GM18867 (cell line): ENCODE results near the gene MAP4K4.
"Not testable (repeated sequence)": the region's sequence is repeated elsewhere in the genome, so short reads cannot be mapped to it uniquely, and the experiment has no call there.

Experiments used
- ATAC-seq: cut with Tn5 transposase; IDR thresholded peaks from one replicate; pipeline ENCODE4 v1.9.1; 2021; ENCODE audit warnings: mild to moderate bottlenecking, moderate library complexity; ENCODE audit not compliant: unreplicated experiment

The MAP4K4 gene

GRCh38 chr2:101897301-101897700, 199.8 kb downstream of the MAP4K4 start:
- ATAC-seq = no peak

GRCh38 chr2:101899265-101899664, 201.8 kb downstream of the MAP4K4 start:
- ATAC-seq = no peak

GRCh38 chr2:101899871-101900270, 202.4 kb downstream of the MAP4K4 start:
- no peak for ATAC-seq

GRCh38 chr2:101900375-101900774, 202.9 kb downstream of the MAP4K4 start:
- ATAC-seq = peak; percentile 87

- ATAC-seq = no peak
Observed at GRCh38 chr2:101901241-101901640, 203.7 kb downstream of the MAP4K4 start.

- no peak for ATAC-seq
Observed at GRCh38 chr2:101902169-101902568, 204.7 kb downstream of the MAP4K4 start.

GRCh38 chr2:101904916-101905315, 207.4 kb downstream of the MAP4K4 start:
- no peak for ATAC-seq

DNA sequence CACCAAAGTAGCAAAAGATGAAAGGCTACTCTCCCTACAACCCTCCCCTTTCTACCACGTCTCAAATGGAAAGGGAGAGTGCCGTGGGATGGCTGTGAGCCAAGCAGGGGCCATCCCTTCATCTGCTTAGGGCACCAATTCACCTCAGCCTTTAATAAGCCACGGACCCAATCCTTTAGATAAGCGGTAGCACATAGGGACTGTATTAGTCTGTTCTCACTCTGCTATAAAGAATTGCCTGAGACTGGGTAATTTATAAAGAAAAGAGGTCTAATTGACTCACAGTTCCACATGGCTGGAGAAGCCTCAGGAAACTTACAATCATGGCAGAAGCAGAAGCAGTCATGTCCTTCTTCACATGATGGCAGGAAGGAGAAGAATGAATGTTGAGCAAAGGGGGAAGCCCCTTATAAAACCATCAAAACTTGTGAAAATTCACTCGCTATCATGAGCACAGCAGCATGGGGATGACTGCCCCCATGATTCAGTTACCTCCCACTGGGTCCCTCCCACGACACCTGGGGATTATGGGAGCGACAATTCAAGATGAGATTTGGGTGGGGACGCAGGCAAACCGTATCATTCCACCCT, 208.3 kb downstream of the MAP4K4 start:
- no peak for ATAC-seq

- ATAC-seq = no peak
Observed at GRCh38 chr2:101909760-101910159, 212.3 kb downstream of the MAP4K4 start.

- ATAC-seq = peak; percentile 99
Observed at GRCh38 chr2:101912545-101912944, 215.0 kb downstream of the MAP4K4 start.

DNA sequence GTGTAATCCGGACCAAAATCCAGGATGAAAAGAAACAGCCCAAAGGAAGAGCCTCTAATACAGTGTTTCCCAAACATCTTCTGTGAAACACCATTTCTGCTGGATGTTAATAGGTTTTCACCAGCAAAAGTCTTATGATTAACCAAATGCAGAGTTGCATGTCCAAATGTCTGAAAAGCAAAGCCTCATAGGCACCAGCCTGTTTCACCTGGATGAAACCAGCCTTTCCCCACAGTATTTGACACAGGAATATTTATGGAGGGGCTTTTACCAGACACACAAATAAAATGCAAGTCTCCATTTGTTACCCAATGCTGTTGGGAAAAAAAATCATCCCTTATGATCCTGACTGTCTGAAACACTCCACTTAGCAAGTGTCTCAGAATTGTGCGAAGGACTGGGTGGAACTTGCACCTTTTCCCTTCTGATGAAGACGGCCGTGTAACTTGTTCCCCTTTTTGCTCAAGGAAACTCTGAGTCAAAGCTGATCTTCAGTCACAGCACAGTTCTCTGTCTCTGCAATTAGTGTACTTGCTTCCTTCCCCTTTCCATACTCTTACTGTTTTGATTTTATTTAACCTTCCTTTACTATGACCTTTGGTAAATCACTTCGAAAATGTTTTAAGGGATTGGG, 223.9 kb downstream of the MAP4K4 start:
- no peak for ATAC-seq

- ATAC-seq = no peak
Observed at GRCh38 chr2:101921953-101922325, 224.4 kb downstream of the MAP4K4 start.

DNA sequence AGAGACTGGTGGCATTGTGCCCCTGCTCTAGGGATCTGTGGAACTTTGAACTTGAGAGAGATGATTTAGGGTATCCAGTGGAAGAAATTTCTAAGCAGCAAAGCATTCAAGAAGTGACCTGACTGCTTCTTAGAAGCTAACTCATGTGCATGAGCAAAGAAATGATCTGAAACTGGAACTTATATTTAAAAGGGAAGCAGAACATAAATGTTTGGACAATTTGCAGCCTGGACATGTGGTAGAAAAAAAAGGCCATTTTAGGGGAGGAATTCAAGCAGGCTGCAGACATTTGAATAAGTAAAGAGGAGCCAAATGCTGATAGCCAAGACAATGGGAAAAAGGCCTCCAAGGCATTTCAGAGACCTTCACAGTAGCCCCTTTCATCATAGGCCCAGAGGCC, 226.8 kb downstream of the MAP4K4 start:
- ATAC-seq = not testable (repeated sequence)

DNA sequence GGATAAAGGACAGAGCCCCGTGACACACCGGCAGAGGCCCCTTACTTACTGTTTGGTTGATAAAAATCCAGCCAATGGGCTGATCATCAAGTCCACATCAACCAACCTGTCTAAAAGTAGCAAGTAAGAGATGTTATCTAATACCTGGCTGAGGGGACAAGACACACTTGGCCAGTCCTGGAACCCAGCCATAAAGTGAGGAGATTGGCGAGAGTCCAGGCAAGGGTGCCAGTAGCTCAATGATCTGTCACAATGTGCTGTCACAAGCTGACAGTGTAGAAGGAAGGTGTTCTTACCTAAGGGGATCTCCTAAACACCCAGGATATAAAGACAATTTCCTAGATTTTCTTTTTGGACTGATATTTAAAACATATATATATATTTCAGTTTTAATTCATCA, 232.5 kb downstream of the MAP4K4 start:
- no peak for ATAC-seq

- ATAC-seq = no peak
Observed at GRCh38 chr2:101930847-101931246, 233.3 kb downstream of the MAP4K4 start.

GRCh38 chr2:101931402-101931801, 233.9 kb downstream of the MAP4K4 start:
- ATAC-seq = no peak

GRCh38 chr2:101935764-101936163, 238.3 kb downstream of the MAP4K4 start:
- ATAC-seq = not testable (repeated sequence)

- no peak for ATAC-seq
Observed at GRCh38 chr2:101942851-101943250, 245.3 kb downstream of the MAP4K4 start.
